ENCODE results near the gene ATP8B2.

ATP8B2 gene

GRCh38 chr1:154323493-154323892, 1.8 kb upstream of the ATP8B2 start:
- Histone ChIP-seq H3K4me3 (ENCODE audit: low read depth in 1 of 2, low read length in 1 of 2) (no peak overlapping the region), H3K27me3 (peaks cover 87% of the 10 kb centered on the region), H3K4me1 (ENCODE audit: control insufficient read depth in 1 of 2, insufficient read depth in 1 of 2, low read depth in 1 of 2, low read length in 1 of 2) (peaks cover 26 to 39% of the 10 kb centered on the region in 2 experiments), H3K27ac (no peak overlapping the region), H3K36me3 (no peaks in the 10 kb centered on the region), H3K9me3 (no peaks in the 10 kb centered on the region)
- no peak for TF ChIP-seq CTCF (IDR thresholded peaks at IDR 0.05)

GRCh38 chr1:154324241-154324640, 1.1 kb upstream of the ATP8B2 start:
- H3K4me1 ChIP-seq (ENCODE audit: control insufficient read depth in 1 of 2, insufficient read depth in 1 of 2, low read depth in 1 of 2, low read length in 1 of 2) = peaks cover 31 to 47% of the 10 kb centered on the region in 2 experiments
- H3K4me3 ChIP-seq (ENCODE audit: low read depth in 1 of 2, low read length in 1 of 2) = peak overlapping the region; percentile 81 to 82
- TF ChIP-seq CTCF (IDR thresholded peaks at IDR 0.05) = no peak
- peaks cover 95% of the 10 kb centered on the region for H3K27me3 ChIP-seq
- no peaks in the 10 kb centered on the region for H3K9me3 ChIP-seq
- no peaks in the 10 kb centered on the region for H3K36me3 ChIP-seq
- no peak overlapping the region for H3K27ac ChIP-seq

GRCh38 chr1:154325583-154326545, 539 bp downstream of the ATP8B2 start:
- no peaks in the 10 kb centered on the region for H3K36me3 ChIP-seq
- peak overlapping the region; percentile 18 for H3K27ac ChIP-seq
- H3K4me1 ChIP-seq (ENCODE audit: control insufficient read depth in 1 of 2, insufficient read depth in 1 of 2, low read depth in 1 of 2, low read length in 1 of 2) = peaks cover 42 to 63% of the 10 kb centered on the region in 2 experiments
- H3K9me3 ChIP-seq = no peaks in the 10 kb centered on the region
- TF ChIP-seq CTCF (IDR thresholded peaks at IDR 0.05) = peak; percentile 11
- H3K27me3 ChIP-seq = peaks cover 94% of the 10 kb centered on the region
- H3K4me3 ChIP-seq (ENCODE audit: low read depth in 1 of 2, low read length in 1 of 2) = peak overlapping the region; percentile 81 to 82

GRCh38 chr1:154326546-154327465, 1.5 kb downstream of the ATP8B2 start:
- Histone ChIP-seq H3K27me3 (peaks cover 85% of the 10 kb centered on the region), H3K9me3 (no peaks in the 10 kb centered on the region), H3K36me3 (no peaks in the 10 kb centered on the region), H3K4me3 (ENCODE audit: low read depth in 1 of 2, low read length in 1 of 2) (no peak overlapping the region), H3K4me1 (ENCODE audit: control insufficient read depth in 1 of 2, insufficient read depth in 1 of 2, low read depth in 1 of 2, low read length in 1 of 2) (peaks cover 47 to 69% of the 10 kb centered on the region in 2 experiments), H3K27ac (no peak overlapping the region)
- no peak for TF ChIP-seq CTCF (IDR thresholded peaks at IDR 0.05)

GRCh38 chr1:154327466-154328317, 2.4 kb downstream of the ATP8B2 start:
- TF ChIP-seq CTCF (IDR thresholded peaks at IDR 0.05) = no peak
- Histone ChIP-seq H3K4me3 (ENCODE audit: low read depth in 1 of 2, low read length in 1 of 2) (peak overlapping the region; percentile 37 to 52), H3K9me3 (no peaks in the 10 kb centered on the region), H3K27me3 (peaks cover 76% of the 10 kb centered on the region), H3K27ac (no peak overlapping the region), H3K4me1 (ENCODE audit: control insufficient read depth in 1 of 2, insufficient read depth in 1 of 2, low read depth in 1 of 2, low read length in 1 of 2) (peaks cover 47 to 69% of the 10 kb centered on the region in 2 experiments), H3K36me3 (no peaks in the 10 kb centered on the region)

Measured in neutrophil (primary cell).